Activated T-helper 17 cell treated with anti-CD3 and anti-CD28 coated beads, Interleukin-2, amount 50 U/mL, for 72 hours (primary cell): ENCODE measurements around the gene LPIN3. TPM values are rescaled to one million over a fixed set of nuclear protein-coding genes. Genes with fewer than 3 reads are reported as not detected.

Experiments used
- ATAC-seq: fragments of 150-1000 bp; cut with Tn5 transposase; replicated peaks from 2 replicates; pipeline ENCODE4 v1.10.0; 2021; ENCODE audit warnings: mild to moderate bottlenecking, moderate library complexity
- H3K27ac Mint-ChIP-seq: one replicate; pipeline ENCODE4 v1.8.0; 2022; ENCODE audit warnings: mixed read lengths
- H3K27me3 Mint-ChIP-seq: one replicate; pipeline ENCODE4 v1.8.0; 2022; ENCODE audit warnings: mixed read lengths
- H3K36me3 Mint-ChIP-seq: one replicate; pipeline ENCODE4 v1.8.0; 2022; ENCODE audit warnings: low read depth, mild to moderate bottlenecking, mixed read lengths
- H3K4me1 Mint-ChIP-seq: one replicate; pipeline ENCODE4 v1.8.0; 2022; ENCODE audit warnings: mixed read lengths
- H3K4me3 Mint-ChIP-seq: one replicate; pipeline ENCODE4 v1.8.0; 2022; ENCODE audit warnings: mild to moderate bottlenecking, mixed read lengths
- H3K9me3 Mint-ChIP-seq: one replicate; pipeline ENCODE4 v1.8.0; 2022; ENCODE audit warnings: mixed read lengths
- total RNA-seq, 2 donors: library from RNA; stranded (reverse); gene quantifications; one replicate each; pipeline ENCODE4 v1.2.3, GENCODE V29; 2022

LPIN3 gene
- total RNA-seq, 2 donors from 2014 or later, result 2.3 to 10.0 TPM

GRCh38 chr20:41352666-41353065 is 12.0 kb downstream of the LPIN3 start:
- H3K4me1 Mint-ChIP-seq, result no peaks in the 10 kb centered on the region
- H3K9me3 Mint-ChIP-seq, result no peaks in the 10 kb centered on the region
- no peak overlapping the region for H3K4me3 Mint-ChIP-seq
- H3K36me3 Mint-ChIP-seq, result no peaks in the 10 kb centered on the region
- no peak for ATAC-seq
- no peak overlapping the region for H3K27ac Mint-ChIP-seq
- no peaks in the 10 kb centered on the region for H3K27me3 Mint-ChIP-seq

GRCh38 chr20:41353530-41353929 is 12.9 kb downstream of the LPIN3 start:
- Mint-ChIP-seq H3K4me3 (no peak overlapping the region), H3K27me3 (no peaks in the 10 kb centered on the region), H3K36me3 (no peaks in the 10 kb centered on the region), H3K9me3 (no peaks in the 10 kb centered on the region), H3K27ac (no peak overlapping the region), H3K4me1 (no peaks in the 10 kb centered on the region)
- ATAC-seq, result no peak

GRCh38 chr20:41355192-41355591 is 14.6 kb downstream of the LPIN3 start:
- Mint-ChIP-seq H3K36me3 (no peaks in the 10 kb centered on the region), H3K27ac (no peak overlapping the region), H3K27me3 (no peaks in the 10 kb centered on the region), H3K9me3 (no peaks in the 10 kb centered on the region), H3K4me3 (no peak overlapping the region), H3K4me1 (no peaks in the 10 kb centered on the region)
- no peak for ATAC-seq

GRCh38 chr20:41355598-41356203 is 15.1 kb downstream of the LPIN3 start:
- Mint-ChIP-seq H3K4me1 (no peaks in the 10 kb centered on the region), H3K36me3 (no peaks in the 10 kb centered on the region), H3K4me3 (no peak overlapping the region), H3K27ac (no peak overlapping the region), H3K27me3 (no peaks in the 10 kb centered on the region), H3K9me3 (no peaks in the 10 kb centered on the region)
- no peak for ATAC-seq

- H3K27ac Mint-ChIP-seq, result no peak overlapping the region
- no peaks in the 10 kb centered on the region for H3K4me1 Mint-ChIP-seq
- ATAC-seq, result no peak
- H3K4me3 Mint-ChIP-seq, result no peak overlapping the region
- no peaks in the 10 kb centered on the region for H3K27me3 Mint-ChIP-seq
- H3K9me3 Mint-ChIP-seq, result no peaks in the 10 kb centered on the region
- no peaks in the 10 kb centered on the region for H3K36me3 Mint-ChIP-seq
Observed at GRCh38 chr20:41356951-41357350, 16.3 kb downstream of the LPIN3 start.

- Mint-ChIP-seq H3K36me3 (no peaks in the 10 kb centered on the region), H3K4me1 (no peaks in the 10 kb centered on the region), H3K9me3 (no peaks in the 10 kb centered on the region), H3K4me3 (no peak overlapping the region), H3K27ac (no peak overlapping the region), H3K27me3 (no peaks in the 10 kb centered on the region)
- no peak for ATAC-seq
Observed at GRCh38 chr20:41357424-41358163, 17.0 kb downstream of the LPIN3 start.

- H3K27me3 Mint-ChIP-seq, result no peaks in the 10 kb centered on the region
- no peak overlapping the region for H3K27ac Mint-ChIP-seq
- H3K36me3 Mint-ChIP-seq, result no peaks in the 10 kb centered on the region
- H3K9me3 Mint-ChIP-seq, result no peaks in the 10 kb centered on the region
- no peak for ATAC-seq
- no peak overlapping the region for H3K4me3 Mint-ChIP-seq
- H3K4me1 Mint-ChIP-seq, result no peaks in the 10 kb centered on the region
Observed at GRCh38 chr20:41358230-41358629, 17.6 kb downstream of the LPIN3 start.

GRCh38 chr20:41358717-41359116 is 18.1 kb downstream of the LPIN3 start:
- Mint-ChIP-seq H3K4me1 (no peaks in the 10 kb centered on the region), H3K27me3 (no peaks in the 10 kb centered on the region), H3K9me3 (no peaks in the 10 kb centered on the region), H3K27ac (no peak overlapping the region), H3K4me3 (no peak overlapping the region), H3K36me3 (no peaks in the 10 kb centered on the region)
- no peak for ATAC-seq

- Mint-ChIP-seq H3K4me3 (no peak overlapping the region), H3K27ac (no peak overlapping the region), H3K9me3 (no peaks in the 10 kb centered on the region), H3K36me3 (no peaks in the 10 kb centered on the region), H3K27me3 (peaks cover 1% of the 10 kb centered on the region), H3K4me1 (no peaks in the 10 kb centered on the region)
- ATAC-seq, result no peak
Observed at GRCh38 chr20:41359541-41360011, 19.0 kb downstream of the LPIN3 start.

- Mint-ChIP-seq H3K27me3 (peaks cover 12% of the 10 kb centered on the region), H3K4me1 (no peaks in the 10 kb centered on the region), H3K9me3 (no peaks in the 10 kb centered on the region), H3K36me3 (no peaks in the 10 kb centered on the region), H3K27ac (no peak overlapping the region), H3K4me3 (no peak overlapping the region)
- no peak for ATAC-seq
Observed at GRCh38 chr20:41360831-41361756, 20.5 kb downstream of the LPIN3 start.

GRCh38 chr20:41361757-41362747 is 21.4 kb downstream of the LPIN3 start:
- no peak for ATAC-seq
- peaks cover 13% of the 10 kb centered on the region for H3K27me3 Mint-ChIP-seq
- H3K36me3 Mint-ChIP-seq, result no peaks in the 10 kb centered on the region
- H3K4me3 Mint-ChIP-seq, result no peak overlapping the region
- no peaks in the 10 kb centered on the region for H3K4me1 Mint-ChIP-seq
- no peaks in the 10 kb centered on the region for H3K9me3 Mint-ChIP-seq
- H3K27ac Mint-ChIP-seq, result no peak overlapping the region

- ATAC-seq, result no peak
- no peaks in the 10 kb centered on the region for H3K4me1 Mint-ChIP-seq
- H3K27ac Mint-ChIP-seq, result no peak overlapping the region
- no peaks in the 10 kb centered on the region for H3K9me3 Mint-ChIP-seq
- no peaks in the 10 kb centered on the region for H3K36me3 Mint-ChIP-seq
- no peak overlapping the region for H3K4me3 Mint-ChIP-seq
- H3K27me3 Mint-ChIP-seq, result peaks cover 20% of the 10 kb centered on the region
Observed at GRCh38 chr20:41362748-41363140, 22.1 kb downstream of the LPIN3 start.

- no peaks in the 10 kb centered on the region for H3K36me3 Mint-ChIP-seq
- H3K9me3 Mint-ChIP-seq, result no peaks in the 10 kb centered on the region
- H3K27ac Mint-ChIP-seq, result no peak overlapping the region
- no peak for ATAC-seq
- H3K4me1 Mint-ChIP-seq, result no peaks in the 10 kb centered on the region
- H3K27me3 Mint-ChIP-seq, result peaks cover 26% of the 10 kb centered on the region
- H3K4me3 Mint-ChIP-seq, result no peak overlapping the region
Observed at GRCh38 chr20:41363601-41364000, 23.0 kb downstream of the LPIN3 start.
